Measurements from ENCODE around the gene CCDC197.

CCDC197 gene

DNA sequence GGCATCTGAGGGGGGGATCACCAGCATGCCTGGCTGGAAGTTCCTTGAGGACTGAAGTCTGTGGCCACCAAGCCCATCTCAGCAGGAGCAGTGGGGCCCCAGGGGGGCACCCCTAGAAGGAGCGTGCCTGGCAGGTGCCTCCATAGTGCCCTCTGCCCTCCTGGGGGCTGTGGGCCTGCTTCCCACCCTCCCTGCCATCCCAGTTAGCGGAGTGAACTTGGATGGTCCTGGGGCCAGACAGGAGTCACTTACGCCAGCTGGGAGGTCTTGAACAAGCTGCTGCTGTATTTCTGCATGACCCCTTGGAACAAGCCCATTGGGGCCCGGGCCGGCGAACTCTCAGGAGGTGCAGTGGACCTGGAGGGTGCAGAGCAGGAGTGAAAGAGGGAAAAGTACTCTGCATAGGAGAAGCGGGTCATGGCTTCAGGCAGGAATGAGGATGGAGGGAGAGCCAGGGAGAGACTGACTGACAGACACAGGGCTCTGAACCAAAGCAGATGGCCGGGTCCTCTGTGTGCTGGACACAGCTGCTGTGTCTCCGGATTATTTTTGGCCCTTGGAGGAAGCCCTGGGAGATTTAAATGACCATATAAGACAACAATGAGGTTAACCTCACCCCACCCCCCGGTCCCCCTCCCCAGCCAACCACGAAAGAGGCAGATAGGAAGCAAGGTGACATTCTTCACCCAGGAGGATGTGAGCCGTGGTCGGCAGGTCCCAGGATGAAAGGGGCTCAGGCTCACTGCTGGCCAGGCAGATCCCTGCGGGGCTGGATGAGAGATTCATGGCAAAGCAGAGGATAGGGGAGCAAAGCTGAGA, 40.4 kb upstream of the CCDC197 start:
- Histone ChIP-seq H3K4me3 (ENCODE audit: low read length) (no peak overlapping the region), H3K4me1 (ENCODE audit: insufficient read depth, low read length) (peaks cover 6% of the 10 kb centered on the region; the same call in 1 of the 2 replicates), H3K27me3 (ENCODE audit: insufficient read depth, low read length) (no peaks in the 10 kb centered on the region), H3K27ac (ENCODE audit: low read length) (no peak overlapping the region), H3K36me3 (ENCODE audit: insufficient read depth, low read depth, low read length) (no peaks in the 10 kb centered on the region), H3K9me3 (ENCODE audit: insufficient read depth, low read depth, low read length) (no peaks in the 10 kb centered on the region), H3K9ac (ENCODE audit: low read depth, low read length) (no peak overlapping the region)

- H3K36me3 ChIP-seq (ENCODE audit: insufficient read depth, low read depth, low read length): no peaks in the 10 kb centered on the region
- H3K4me1 ChIP-seq (ENCODE audit: insufficient read depth, low read length): peaks cover 6% of the 10 kb centered on the region; the same call in 1 of the 2 replicates
- no peaks in the 10 kb centered on the region for H3K9me3 ChIP-seq (ENCODE audit: insufficient read depth, low read depth, low read length)
- no peak overlapping the region for H3K9ac ChIP-seq (ENCODE audit: low read depth, low read length)
- H3K27me3 ChIP-seq (ENCODE audit: insufficient read depth, low read length): no peaks in the 10 kb centered on the region
- H3K4me3 ChIP-seq (ENCODE audit: low read length): no peak overlapping the region
- no peak overlapping the region for H3K27ac ChIP-seq (ENCODE audit: low read length)
Measured at GRCh38 chr14:93957333-93957710, 39.8 kb upstream of the CCDC197 start.

GRCh38 chr14:93957751-93958566, 39.1 kb upstream of the CCDC197 start:
- Histone ChIP-seq H3K27ac (ENCODE audit: low read length) (no peak overlapping the region), H3K9ac (ENCODE audit: low read depth, low read length) (no peak overlapping the region), H3K4me1 (ENCODE audit: insufficient read depth, low read length) (peaks cover 6% of the 10 kb centered on the region; the same call in 1 of the 2 replicates)

GRCh38 chr14:93958567-93959238, 38.4 kb upstream of the CCDC197 start:
- no peaks in the 10 kb centered on the region for H3K36me3 ChIP-seq (ENCODE audit: insufficient read depth, low read depth, low read length)
- no peak overlapping the region for H3K4me3 ChIP-seq (ENCODE audit: low read length)
- no peak overlapping the region for H3K9ac ChIP-seq (ENCODE audit: low read depth, low read length)
- H3K9me3 ChIP-seq (ENCODE audit: insufficient read depth, low read depth, low read length): no peaks in the 10 kb centered on the region
- peaks cover 6% of the 10 kb centered on the region; the same call in 1 of the 2 replicates for H3K4me1 ChIP-seq (ENCODE audit: insufficient read depth, low read length)
- H3K27me3 ChIP-seq (ENCODE audit: insufficient read depth, low read length): no peaks in the 10 kb centered on the region
- H3K27ac ChIP-seq (ENCODE audit: low read length): no peak overlapping the region

More at GRCh38 chr14:93957751-93958566, 39.1 kb upstream of the CCDC197 start:
- H3K36me3 ChIP-seq (ENCODE audit: insufficient read depth, low read depth, low read length): no peaks in the 10 kb centered on the region
- H3K27me3 ChIP-seq (ENCODE audit: insufficient read depth, low read length): no peaks in the 10 kb centered on the region
- no peak overlapping the region for H3K4me3 ChIP-seq (ENCODE audit: low read length)
- no peaks in the 10 kb centered on the region for H3K9me3 ChIP-seq (ENCODE audit: insufficient read depth, low read depth, low read length)

DNA sequence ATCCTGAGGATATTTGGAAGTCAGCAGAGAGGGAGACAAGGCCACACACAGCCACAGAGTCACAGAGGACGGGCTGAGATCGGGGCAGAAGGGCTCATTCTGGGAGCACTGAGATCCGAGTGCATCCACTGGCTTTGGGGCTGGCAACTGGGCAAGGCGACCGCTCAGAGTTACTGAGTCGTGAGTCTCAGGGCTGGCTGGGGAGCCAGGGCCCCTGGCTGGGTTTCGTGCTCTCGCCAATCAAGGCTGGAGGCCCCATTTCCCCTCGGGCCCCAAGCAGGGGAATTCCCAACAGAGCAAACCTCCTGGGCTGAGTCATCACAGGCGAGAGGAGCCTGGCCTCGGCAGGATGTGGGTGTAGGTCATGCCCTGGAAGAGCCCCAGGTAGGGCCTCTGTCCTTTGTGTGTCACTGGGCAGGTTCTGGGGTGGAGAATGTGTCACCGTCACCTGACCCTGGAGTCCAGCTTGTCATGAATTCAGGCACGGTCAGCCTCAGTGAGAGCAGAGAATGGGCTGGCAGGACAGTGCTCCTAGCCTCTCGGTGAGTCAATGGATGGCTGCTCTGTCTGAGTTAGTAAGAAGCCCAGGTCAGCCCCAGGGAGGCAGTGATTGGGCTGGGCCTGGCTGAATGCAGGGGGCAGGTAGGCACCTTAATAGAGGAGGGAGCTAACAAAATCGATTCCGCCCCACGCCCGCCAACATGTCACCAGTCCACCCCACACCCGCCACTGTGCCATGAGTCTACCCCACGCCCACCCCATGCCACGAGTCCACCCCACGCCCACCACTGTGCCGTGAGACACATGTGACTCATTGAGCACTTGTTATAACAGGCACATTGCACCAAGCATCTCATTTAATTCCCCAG, 37.6 kb upstream of the CCDC197 start:
- no peak overlapping the region for H3K9ac ChIP-seq (ENCODE audit: low read depth, low read length)
- H3K27me3 ChIP-seq (ENCODE audit: insufficient read depth, low read length): no peaks in the 10 kb centered on the region
- H3K36me3 ChIP-seq (ENCODE audit: insufficient read depth, low read depth, low read length): no peaks in the 10 kb centered on the region
- no peak overlapping the region for H3K4me3 ChIP-seq (ENCODE audit: low read length)
- peaks cover 6% of the 10 kb centered on the region; the same call in 1 of the 2 replicates for H3K4me1 ChIP-seq (ENCODE audit: insufficient read depth, low read length)
- H3K9me3 ChIP-seq (ENCODE audit: insufficient read depth, low read depth, low read length): no peaks in the 10 kb centered on the region
- H3K27ac ChIP-seq (ENCODE audit: low read length): no peak overlapping the region

GRCh38 chr14:93960108-93960475, 37.0 kb upstream of the CCDC197 start:
- no peak overlapping the region for H3K4me3 ChIP-seq (ENCODE audit: low read length)
- H3K27ac ChIP-seq (ENCODE audit: low read length): no peak overlapping the region
- no peaks in the 10 kb centered on the region for H3K27me3 ChIP-seq (ENCODE audit: insufficient read depth, low read length)
- H3K9ac ChIP-seq (ENCODE audit: low read depth, low read length): no peak overlapping the region
- H3K9me3 ChIP-seq (ENCODE audit: insufficient read depth, low read depth, low read length): no peaks in the 10 kb centered on the region
- peaks cover 6% of the 10 kb centered on the region; the same call in 1 of the 2 replicates for H3K4me1 ChIP-seq (ENCODE audit: insufficient read depth, low read length)
- no peaks in the 10 kb centered on the region for H3K36me3 ChIP-seq (ENCODE audit: insufficient read depth, low read depth, low read length)

GRCh38 chr14:93960774-93961438, 36.2 kb upstream of the CCDC197 start:
- Histone ChIP-seq H3K36me3 (ENCODE audit: insufficient read depth, low read depth, low read length) (no peaks in the 10 kb centered on the region), H3K27ac (ENCODE audit: low read length) (no peak overlapping the region), H3K9ac (ENCODE audit: low read depth, low read length) (no peak overlapping the region), H3K9me3 (ENCODE audit: insufficient read depth, low read depth, low read length) (no peaks in the 10 kb centered on the region), H3K4me1 (ENCODE audit: insufficient read depth, low read length) (peaks cover 6% of the 10 kb centered on the region; the same call in 1 of the 2 replicates), H3K4me3 (ENCODE audit: low read length) (no peak overlapping the region), H3K27me3 (ENCODE audit: insufficient read depth, low read length) (no peaks in the 10 kb centered on the region)

GRCh38 chr14:93961620-93962019, 35.5 kb upstream of the CCDC197 start:
- Histone ChIP-seq H3K4me1 (ENCODE audit: insufficient read depth, low read length) (peaks cover 6% of the 10 kb centered on the region; the same call in 1 of the 2 replicates), H3K27me3 (ENCODE audit: insufficient read depth, low read length) (no peaks in the 10 kb centered on the region), H3K27ac (ENCODE audit: low read length) (no peak overlapping the region), H3K36me3 (ENCODE audit: insufficient read depth, low read depth, low read length) (no peaks in the 10 kb centered on the region), H3K9me3 (ENCODE audit: insufficient read depth, low read depth, low read length) (no peaks in the 10 kb centered on the region), H3K4me3 (ENCODE audit: low read length) (no peak overlapping the region), H3K9ac (ENCODE audit: low read depth, low read length) (no peak overlapping the region)

DNA sequence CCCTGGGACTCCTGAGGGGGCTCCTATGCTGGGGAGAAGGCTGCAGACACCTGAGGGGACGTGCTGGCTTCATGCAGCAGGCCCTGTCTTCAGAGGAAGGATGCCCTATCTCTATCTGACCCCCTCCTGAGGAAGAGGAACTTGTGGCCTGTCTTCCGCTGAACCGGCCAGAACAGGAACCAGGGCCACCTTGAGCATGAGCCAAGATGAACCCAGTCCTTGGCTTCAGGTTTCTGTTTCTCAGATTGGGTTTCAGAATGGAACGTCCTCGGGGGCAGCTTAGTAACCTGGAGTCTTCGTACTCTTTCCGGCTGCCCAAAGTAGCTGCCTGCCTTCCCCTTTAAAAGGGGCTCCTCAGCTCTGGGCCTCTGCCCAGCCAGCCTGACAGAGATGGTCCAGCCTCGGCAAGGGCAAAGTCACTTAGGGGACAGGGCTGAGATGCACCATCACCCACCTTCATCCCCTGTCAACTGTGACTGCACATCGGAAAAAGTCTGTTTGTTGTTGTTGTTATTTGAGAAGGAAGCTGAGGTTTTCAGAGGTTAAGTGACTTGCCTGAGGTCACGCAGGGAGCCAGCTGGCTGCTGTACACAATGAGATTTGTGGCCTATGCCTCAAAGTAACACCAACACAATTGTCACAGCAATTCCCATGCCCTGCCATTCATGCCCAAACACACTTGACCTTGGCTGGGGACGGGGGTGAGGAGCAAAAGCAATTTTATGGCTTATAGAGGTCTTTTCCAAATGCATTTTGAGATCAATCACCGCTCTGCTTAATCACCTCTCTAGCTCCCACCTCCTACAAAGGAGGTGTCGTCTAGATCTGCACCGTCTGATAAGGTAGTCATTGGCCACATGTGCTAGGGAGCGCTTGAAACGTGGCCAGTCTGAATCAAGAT, 34.1 kb upstream of the CCDC197 start:
- Histone ChIP-seq H3K4me3 (ENCODE audit: low read length) (no peak overlapping the region), H3K27me3 (ENCODE audit: insufficient read depth, low read length) (no peaks in the 10 kb centered on the region), H3K27ac (ENCODE audit: low read length) (no peak overlapping the region), H3K4me1 (ENCODE audit: insufficient read depth, low read length) (peaks cover 6% of the 10 kb centered on the region; the same call in 1 of the 2 replicates), H3K9me3 (ENCODE audit: insufficient read depth, low read depth, low read length) (no peaks in the 10 kb centered on the region), H3K9ac (ENCODE audit: low read depth, low read length) (no peak overlapping the region), H3K36me3 (ENCODE audit: insufficient read depth, low read depth, low read length) (no peaks in the 10 kb centered on the region)

GRCh38 chr14:93963692-93964091, 33.4 kb upstream of the CCDC197 start:
- H3K4me1 ChIP-seq (ENCODE audit: insufficient read depth, low read length): peaks cover 6% of the 10 kb centered on the region; the same call in 1 of the 2 replicates
- H3K9ac ChIP-seq (ENCODE audit: low read depth, low read length): no peak overlapping the region
- no peak overlapping the region for H3K27ac ChIP-seq (ENCODE audit: low read length)
- H3K27me3 ChIP-seq (ENCODE audit: insufficient read depth, low read length): no peaks in the 10 kb centered on the region
- no peak overlapping the region for H3K4me3 ChIP-seq (ENCODE audit: low read length)
- H3K36me3 ChIP-seq (ENCODE audit: insufficient read depth, low read depth, low read length): no peaks in the 10 kb centered on the region
- no peaks in the 10 kb centered on the region for H3K9me3 ChIP-seq (ENCODE audit: insufficient read depth, low read depth, low read length)
